A549 (cell line): Measurements from ENCODE around the gene ISCA2.

Source experiments
- CBX2 ChIP-seq: fragments of 200-600 bp; sonication (generic); IDR thresholded peaks from 2 replicates; pipeline ENCODE4 v1.6.1; 2016; ENCODE audit warnings: low read depth, mild to moderate bottlenecking, borderline replicate concordance
- CEBPB ChIP-seq, 2 experiments: fragments of >200 bp in 1 of 2; sonication (Bioruptor Twin) in 1 of 2; formaldehyde crosslinking in 1 of 2; IDR thresholded peaks; 2 replicates each; pipeline ENCODE4 v1.6.1; 2012 to 2016
- ESRRA ChIP-seq: fragments of 150-350 bp; IDR thresholded peaks from 2 replicates; pipeline ENCODE4 v1.6.1; 2014; ENCODE audit warnings: mild to moderate bottlenecking, low read length, borderline replicate concordance
- FOSL2 ChIP-seq, 2 experiments: fragments of 450-650 bp in 1 of 2; fragments of >200 bp in 1 of 2; sonication (Bioruptor Twin) in 1 of 2; formaldehyde crosslinking; IDR thresholded peaks; 2 replicates each; pipeline versions ENCODE4 v1.5.0 to v1.6.1; 2016 to 2020; ENCODE audit warnings: mild to moderate bottlenecking in 1 of 2, moderate library complexity in 1 of 2
- POLR2A ChIP-seq: IDR thresholded peaks from 2 replicates; pipeline ENCODE4 v1.6.1; 2012; ENCODE audit warnings: mild to moderate bottlenecking, low read length
- RAD21 ChIP-seq, 2 experiments: fragments of >200 bp in 1 of 2; sonication (Bioruptor Twin) in 1 of 2; formaldehyde crosslinking in 1 of 2; IDR thresholded peaks in 1 of 2; conservative IDR thresholded peaks in 1 of 2; 2 replicates in 1 of 2; 3 replicates in 1 of 2; pipeline ENCODE4 v1.6.1; 2012 to 2018; ENCODE audit warnings: inconsistent platforms in 1 of 2
- TF ChIP-seq, protein P1 (sequence below): fragments of >200 bp; sonication (Bioruptor Twin); formaldehyde crosslinking; IDR thresholded peaks from 3 replicates; pipeline ENCODE4 v1.5.1; 2016
- TF ChIP-seq, protein P2 (sequence below): IDR thresholded peaks from 2 replicates; pipeline ENCODE4 v1.6.1; 2012
- TF ChIP-seq, protein P3 (sequence below): fragments of 200-600 bp; sonication (generic); IDR thresholded peaks from 2 replicates; pipeline ENCODE4 v1.6.1; 2016; ENCODE audit warnings: antibody characterized with exemption, mild to moderate bottlenecking, moderate library complexity

DNA sequence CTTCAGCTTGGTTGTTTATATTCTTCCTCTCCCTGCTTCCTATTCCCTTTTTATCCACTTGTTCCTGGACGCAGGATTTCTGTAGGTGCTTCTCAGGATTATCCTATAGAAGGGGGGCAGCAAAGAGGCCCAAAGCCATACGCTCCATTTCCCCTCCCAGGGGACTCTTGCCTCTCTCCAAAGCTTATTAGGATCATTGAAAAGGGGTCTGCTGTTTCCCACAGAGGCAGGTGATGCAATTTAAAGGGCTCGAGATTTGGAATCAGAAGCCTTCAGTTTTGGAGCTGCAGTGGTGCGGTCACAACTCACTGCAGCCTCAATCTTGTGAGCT lies 36.0 kb upstream of the ISCA2 start:
- TF ChIP-seq, protein P1, sequence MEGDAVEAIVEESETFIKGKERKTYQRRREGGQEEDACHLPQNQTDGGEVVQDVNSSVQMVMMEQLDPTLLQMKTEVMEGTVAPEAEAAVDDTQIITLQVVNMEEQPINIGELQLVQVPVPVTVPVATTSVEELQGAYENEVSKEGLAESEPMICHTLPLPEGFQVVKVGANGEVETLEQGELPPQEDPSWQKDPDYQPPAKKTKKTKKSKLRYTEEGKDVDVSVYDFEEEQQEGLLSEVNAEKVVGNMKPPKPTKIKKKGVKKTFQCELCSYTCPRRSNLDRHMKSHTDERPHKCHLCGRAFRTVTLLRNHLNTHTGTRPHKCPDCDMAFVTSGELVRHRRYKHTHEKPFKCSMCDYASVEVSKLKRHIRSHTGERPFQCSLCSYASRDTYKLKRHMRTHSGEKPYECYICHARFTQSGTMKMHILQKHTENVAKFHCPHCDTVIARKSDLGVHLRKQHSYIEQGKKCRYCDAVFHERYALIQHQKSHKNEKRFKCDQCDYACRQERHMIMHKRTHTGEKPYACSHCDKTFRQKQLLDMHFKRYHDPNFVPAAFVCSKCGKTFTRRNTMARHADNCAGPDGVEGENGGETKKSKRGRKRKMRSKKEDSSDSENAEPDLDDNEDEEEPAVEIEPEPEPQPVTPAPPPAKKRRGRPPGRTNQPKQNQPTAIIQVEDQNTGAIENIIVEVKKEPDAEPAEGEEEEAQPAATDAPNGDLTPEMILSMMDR = no peak
- TF ChIP-seq, protein P2, sequence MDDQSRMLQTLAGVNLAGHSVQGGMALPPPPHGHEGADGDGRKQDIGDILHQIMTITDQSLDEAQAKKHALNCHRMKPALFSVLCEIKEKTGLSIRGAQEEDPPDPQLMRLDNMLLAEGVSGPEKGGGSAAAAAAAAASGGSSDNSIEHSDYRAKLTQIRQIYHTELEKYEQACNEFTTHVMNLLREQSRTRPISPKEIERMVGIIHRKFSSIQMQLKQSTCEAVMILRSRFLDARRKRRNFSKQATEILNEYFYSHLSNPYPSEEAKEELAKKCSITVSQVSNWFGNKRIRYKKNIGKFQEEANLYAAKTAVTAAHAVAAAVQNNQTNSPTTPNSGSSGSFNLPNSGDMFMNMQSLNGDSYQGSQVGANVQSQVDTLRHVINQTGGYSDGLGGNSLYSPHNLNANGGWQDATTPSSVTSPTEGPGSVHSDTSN = no peak
- no peak for TF ChIP-seq POLR2A
- no peak for TF ChIP-seq CBX2
- no peak for TF ChIP-seq RAD21 (conservative IDR thresholded peaks at IDR 0.05 in 1 of 2, IDR thresholded peaks at IDR 0.05 in 1 of 2)
- TF ChIP-seq CEBPB (IDR thresholded peaks at IDR 0.05) = no peak
- TF ChIP-seq FOSL2 (IDR thresholded peaks at IDR 0.05) = no peak
- TF ChIP-seq FOSL2 (CRISPR knock-in tag; IDR thresholded peaks at IDR 0.05) = no peak
- TF ChIP-seq, protein P3, sequence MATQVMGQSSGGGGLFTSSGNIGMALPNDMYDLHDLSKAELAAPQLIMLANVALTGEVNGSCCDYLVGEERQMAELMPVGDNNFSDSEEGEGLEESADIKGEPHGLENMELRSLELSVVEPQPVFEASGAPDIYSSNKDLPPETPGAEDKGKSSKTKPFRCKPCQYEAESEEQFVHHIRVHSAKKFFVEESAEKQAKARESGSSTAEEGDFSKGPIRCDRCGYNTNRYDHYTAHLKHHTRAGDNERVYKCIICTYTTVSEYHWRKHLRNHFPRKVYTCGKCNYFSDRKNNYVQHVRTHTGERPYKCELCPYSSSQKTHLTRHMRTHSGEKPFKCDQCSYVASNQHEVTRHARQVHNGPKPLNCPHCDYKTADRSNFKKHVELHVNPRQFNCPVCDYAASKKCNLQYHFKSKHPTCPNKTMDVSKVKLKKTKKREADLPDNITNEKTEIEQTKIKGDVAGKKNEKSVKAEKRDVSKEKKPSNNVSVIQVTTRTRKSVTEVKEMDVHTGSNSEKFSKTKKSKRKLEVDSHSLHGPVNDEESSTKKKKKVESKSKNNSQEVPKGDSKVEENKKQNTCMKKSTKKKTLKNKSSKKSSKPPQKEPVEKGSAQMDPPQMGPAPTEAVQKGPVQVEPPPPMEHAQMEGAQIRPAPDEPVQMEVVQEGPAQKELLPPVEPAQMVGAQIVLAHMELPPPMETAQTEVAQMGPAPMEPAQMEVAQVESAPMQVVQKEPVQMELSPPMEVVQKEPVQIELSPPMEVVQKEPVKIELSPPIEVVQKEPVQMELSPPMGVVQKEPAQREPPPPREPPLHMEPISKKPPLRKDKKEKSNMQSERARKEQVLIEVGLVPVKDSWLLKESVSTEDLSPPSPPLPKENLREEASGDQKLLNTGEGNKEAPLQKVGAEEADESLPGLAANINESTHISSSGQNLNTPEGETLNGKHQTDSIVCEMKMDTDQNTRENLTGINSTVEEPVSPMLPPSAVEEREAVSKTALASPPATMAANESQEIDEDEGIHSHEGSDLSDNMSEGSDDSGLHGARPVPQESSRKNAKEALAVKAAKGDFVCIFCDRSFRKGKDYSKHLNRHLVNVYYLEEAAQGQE = no peak
- TF ChIP-seq ESRRA = no peak
